ENCODE data around the gene ANO4.

GRCh38 chr12:100986595-100987547 lies 192.3 kb downstream of the ANO4 start:
- TF ChIP-seq CTCF (IDR thresholded peaks at IDR 0.05) = no peak
- TF ChIP-seq POLR2A (IDR thresholded peaks at IDR 0.05) = no peak
